ENCODE measurements around the gene BSND. TPM values are rescaled to one million over a fixed set of nuclear protein-coding genes. Genes with fewer than 3 reads are reported as not detected.

The BSND gene
- polyA plus RNA-seq, 1 donor from 2014 or later = not detected

DNA sequence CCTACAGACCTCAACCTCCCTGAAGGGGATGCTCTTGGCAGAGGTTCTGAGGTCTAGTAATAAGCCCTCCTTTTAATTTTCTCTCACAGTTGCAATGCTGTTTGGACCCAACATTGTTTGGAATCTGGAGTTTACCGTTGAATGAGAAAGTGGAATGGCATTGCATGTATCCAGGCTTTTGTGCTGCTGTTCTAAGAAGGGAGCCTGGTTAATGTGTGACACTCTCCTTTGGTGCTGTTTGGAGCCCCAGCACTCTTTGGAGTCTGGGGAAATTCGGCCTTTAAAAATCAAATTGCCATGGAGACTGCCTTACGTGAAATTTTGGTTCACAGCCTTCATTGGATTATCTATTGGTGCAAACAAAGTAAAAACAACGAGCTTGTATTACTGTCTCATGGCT lies 42.0 kb upstream of the BSND start:
- Histone ChIP-seq H3F3A (ENCODE audit: insufficient read depth, low read length, poor library complexity, severe bottlenecking) (no peaks in the 10 kb centered on the region), H3K9me3 (ENCODE audit: low read length) (peaks cover 2% of the 10 kb centered on the region), H3K27ac (ENCODE audit: low read length) (no peak overlapping the region), H3K9ac (ENCODE audit: low read length) (no peak overlapping the region), H4K20me1 (ENCODE audit: insufficient read depth) (no peaks in the 10 kb centered on the region), H3K4me3 (ENCODE audit: low read length) (no peak overlapping the region), H3K27me3 (ENCODE audit: insufficient read depth, low read depth, low read length) (no peaks in the 10 kb centered on the region), H3K79me2 (replicated peaks; ENCODE audit: insufficient read depth, low read length) (no peaks in the 10 kb centered on the region), H3K36me3 (ENCODE audit: insufficient read depth, low read length) (no peaks in the 10 kb centered on the region), H3K4me2 (ENCODE audit: low read length) (no peak overlapping the region), H3K9me2 (ENCODE audit: insufficient read depth, low read length) (no peaks in the 10 kb centered on the region), H2AFZ (ENCODE audit: low read depth, low read length) (no peak overlapping the region)
- no peak for TF ChIP-seq EP300 (conservative IDR thresholded peaks at IDR 0.05; ENCODE audit: poor library complexity, severe bottlenecking)
- TF ChIP-seq, protein P1, sequence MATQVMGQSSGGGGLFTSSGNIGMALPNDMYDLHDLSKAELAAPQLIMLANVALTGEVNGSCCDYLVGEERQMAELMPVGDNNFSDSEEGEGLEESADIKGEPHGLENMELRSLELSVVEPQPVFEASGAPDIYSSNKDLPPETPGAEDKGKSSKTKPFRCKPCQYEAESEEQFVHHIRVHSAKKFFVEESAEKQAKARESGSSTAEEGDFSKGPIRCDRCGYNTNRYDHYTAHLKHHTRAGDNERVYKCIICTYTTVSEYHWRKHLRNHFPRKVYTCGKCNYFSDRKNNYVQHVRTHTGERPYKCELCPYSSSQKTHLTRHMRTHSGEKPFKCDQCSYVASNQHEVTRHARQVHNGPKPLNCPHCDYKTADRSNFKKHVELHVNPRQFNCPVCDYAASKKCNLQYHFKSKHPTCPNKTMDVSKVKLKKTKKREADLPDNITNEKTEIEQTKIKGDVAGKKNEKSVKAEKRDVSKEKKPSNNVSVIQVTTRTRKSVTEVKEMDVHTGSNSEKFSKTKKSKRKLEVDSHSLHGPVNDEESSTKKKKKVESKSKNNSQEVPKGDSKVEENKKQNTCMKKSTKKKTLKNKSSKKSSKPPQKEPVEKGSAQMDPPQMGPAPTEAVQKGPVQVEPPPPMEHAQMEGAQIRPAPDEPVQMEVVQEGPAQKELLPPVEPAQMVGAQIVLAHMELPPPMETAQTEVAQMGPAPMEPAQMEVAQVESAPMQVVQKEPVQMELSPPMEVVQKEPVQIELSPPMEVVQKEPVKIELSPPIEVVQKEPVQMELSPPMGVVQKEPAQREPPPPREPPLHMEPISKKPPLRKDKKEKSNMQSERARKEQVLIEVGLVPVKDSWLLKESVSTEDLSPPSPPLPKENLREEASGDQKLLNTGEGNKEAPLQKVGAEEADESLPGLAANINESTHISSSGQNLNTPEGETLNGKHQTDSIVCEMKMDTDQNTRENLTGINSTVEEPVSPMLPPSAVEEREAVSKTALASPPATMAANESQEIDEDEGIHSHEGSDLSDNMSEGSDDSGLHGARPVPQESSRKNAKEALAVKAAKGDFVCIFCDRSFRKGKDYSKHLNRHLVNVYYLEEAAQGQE (IDR thresholded peaks at IDR 0.05; ENCODE audit: borderline replicate concordance) = no peak
- TF ChIP-seq MXI1 (conservative IDR thresholded peaks at IDR 0.05; ENCODE audit: poor library complexity, severe bottlenecking) = no peak
- no peak for TF ChIP-seq EZH2 (IDR thresholded peaks at IDR 0.05; ENCODE audit: borderline replicate concordance, insufficient read depth, low read length, poor library complexity, severe bottlenecking)
- TF ChIP-seq, protein P2, sequence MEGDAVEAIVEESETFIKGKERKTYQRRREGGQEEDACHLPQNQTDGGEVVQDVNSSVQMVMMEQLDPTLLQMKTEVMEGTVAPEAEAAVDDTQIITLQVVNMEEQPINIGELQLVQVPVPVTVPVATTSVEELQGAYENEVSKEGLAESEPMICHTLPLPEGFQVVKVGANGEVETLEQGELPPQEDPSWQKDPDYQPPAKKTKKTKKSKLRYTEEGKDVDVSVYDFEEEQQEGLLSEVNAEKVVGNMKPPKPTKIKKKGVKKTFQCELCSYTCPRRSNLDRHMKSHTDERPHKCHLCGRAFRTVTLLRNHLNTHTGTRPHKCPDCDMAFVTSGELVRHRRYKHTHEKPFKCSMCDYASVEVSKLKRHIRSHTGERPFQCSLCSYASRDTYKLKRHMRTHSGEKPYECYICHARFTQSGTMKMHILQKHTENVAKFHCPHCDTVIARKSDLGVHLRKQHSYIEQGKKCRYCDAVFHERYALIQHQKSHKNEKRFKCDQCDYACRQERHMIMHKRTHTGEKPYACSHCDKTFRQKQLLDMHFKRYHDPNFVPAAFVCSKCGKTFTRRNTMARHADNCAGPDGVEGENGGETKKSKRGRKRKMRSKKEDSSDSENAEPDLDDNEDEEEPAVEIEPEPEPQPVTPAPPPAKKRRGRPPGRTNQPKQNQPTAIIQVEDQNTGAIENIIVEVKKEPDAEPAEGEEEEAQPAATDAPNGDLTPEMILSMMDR (IDR thresholded peaks at IDR 0.05; ENCODE audit: poor library complexity, severe bottlenecking) = no peak
- no peak for TF ChIP-seq SMC3 (conservative IDR thresholded peaks at IDR 0.05; ENCODE audit: poor library complexity)
- TF ChIP-seq TAF1 (IDR thresholded peaks at IDR 0.05; ENCODE audit: low read depth) = no peak
- TF ChIP-seq POLR2AphosphoS5 (IDR thresholded peaks at IDR 0.05) = no peak
- no peak for TF ChIP-seq RAD21 (conservative IDR thresholded peaks at IDR 0.05)

DNA sequence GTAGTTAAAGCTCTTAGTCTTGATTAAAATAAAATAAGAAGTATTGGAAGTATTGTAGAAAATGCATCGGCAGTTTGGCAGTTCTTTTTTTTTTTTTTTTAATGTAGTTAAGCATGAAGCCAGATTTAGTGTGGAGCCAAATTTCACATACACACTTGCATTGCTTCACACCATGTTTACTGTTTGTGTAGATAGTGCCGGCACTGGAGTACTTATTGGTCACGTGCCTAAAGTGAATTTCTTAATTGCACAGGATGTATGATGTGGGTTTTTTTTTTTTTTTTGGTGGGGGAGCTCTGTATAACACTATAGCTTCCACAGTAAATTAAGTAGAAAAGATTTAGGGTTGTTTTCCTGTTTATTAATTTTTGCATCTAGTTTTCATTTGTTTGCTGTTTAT lies 39.5 kb upstream of the BSND start:
- no peaks in the 10 kb centered on the region for H3K27me3 ChIP-seq (ENCODE audit: insufficient read depth, low read depth, low read length)
- no peaks in the 10 kb centered on the region for H3K9me2 ChIP-seq (ENCODE audit: insufficient read depth, low read length)
- H3K27ac ChIP-seq (ENCODE audit: low read length) = no peak overlapping the region
- no peaks in the 10 kb centered on the region for H3K79me2 ChIP-seq (replicated peaks; ENCODE audit: insufficient read depth, low read length)
- H3K36me3 ChIP-seq (ENCODE audit: insufficient read depth, low read length) = no peaks in the 10 kb centered on the region
- peaks cover 2% of the 10 kb centered on the region for H3K9me3 ChIP-seq (ENCODE audit: low read length)
- TF ChIP-seq TAF1 (IDR thresholded peaks at IDR 0.05; ENCODE audit: low read depth) (no peak), MXI1 (conservative IDR thresholded peaks at IDR 0.05; ENCODE audit: poor library complexity, severe bottlenecking) (no peak), POLR2AphosphoS5 (IDR thresholded peaks at IDR 0.05) (no peak), EP300 (conservative IDR thresholded peaks at IDR 0.05; ENCODE audit: poor library complexity, severe bottlenecking) (no peak), SMC3 (conservative IDR thresholded peaks at IDR 0.05; ENCODE audit: poor library complexity) (no peak), EZH2 (IDR thresholded peaks at IDR 0.05; ENCODE audit: borderline replicate concordance, insufficient read depth, low read length, poor library complexity, severe bottlenecking) (no peak), RAD21 (conservative IDR thresholded peaks at IDR 0.05) (no peak)
- TF ChIP-seq, protein P1 (IDR thresholded peaks at IDR 0.05; ENCODE audit: borderline replicate concordance) = no peak
- TF ChIP-seq, protein P2 (IDR thresholded peaks at IDR 0.05; ENCODE audit: poor library complexity, severe bottlenecking) = no peak
- H3F3A ChIP-seq (ENCODE audit: insufficient read depth, low read length, poor library complexity, severe bottlenecking) = no peaks in the 10 kb centered on the region
- H2AFZ ChIP-seq (ENCODE audit: low read depth, low read length) = no peak overlapping the region
- H3K4me3 ChIP-seq (ENCODE audit: low read length) = no peak overlapping the region
- H3K4me2 ChIP-seq (ENCODE audit: low read length) = no peak overlapping the region
- H4K20me1 ChIP-seq (ENCODE audit: insufficient read depth) = no peaks in the 10 kb centered on the region
- no peak overlapping the region for H3K9ac ChIP-seq (ENCODE audit: low read length)

Measured in neural cell (in vitro differentiated cells).